Activated CD4-positive, alpha-beta T cell treated with anti-CD3 and anti-CD28 coated beads, Interleukin-2, Interleukin-4, amounts not matched to agents 100 ng/mL and 50 ng/mL, durations not matched to agents 16 hours and 8 hours (primary cell): Measurements from ENCODE around the gene ACTN1.

ENCODE experiments used
- DNase-seq: peaks from one replicate; pipeline ENCODE4 v3.0.0-alpha.2; 2020; ENCODE audit warnings: low spot score

Gene ACTN1

DNA sequence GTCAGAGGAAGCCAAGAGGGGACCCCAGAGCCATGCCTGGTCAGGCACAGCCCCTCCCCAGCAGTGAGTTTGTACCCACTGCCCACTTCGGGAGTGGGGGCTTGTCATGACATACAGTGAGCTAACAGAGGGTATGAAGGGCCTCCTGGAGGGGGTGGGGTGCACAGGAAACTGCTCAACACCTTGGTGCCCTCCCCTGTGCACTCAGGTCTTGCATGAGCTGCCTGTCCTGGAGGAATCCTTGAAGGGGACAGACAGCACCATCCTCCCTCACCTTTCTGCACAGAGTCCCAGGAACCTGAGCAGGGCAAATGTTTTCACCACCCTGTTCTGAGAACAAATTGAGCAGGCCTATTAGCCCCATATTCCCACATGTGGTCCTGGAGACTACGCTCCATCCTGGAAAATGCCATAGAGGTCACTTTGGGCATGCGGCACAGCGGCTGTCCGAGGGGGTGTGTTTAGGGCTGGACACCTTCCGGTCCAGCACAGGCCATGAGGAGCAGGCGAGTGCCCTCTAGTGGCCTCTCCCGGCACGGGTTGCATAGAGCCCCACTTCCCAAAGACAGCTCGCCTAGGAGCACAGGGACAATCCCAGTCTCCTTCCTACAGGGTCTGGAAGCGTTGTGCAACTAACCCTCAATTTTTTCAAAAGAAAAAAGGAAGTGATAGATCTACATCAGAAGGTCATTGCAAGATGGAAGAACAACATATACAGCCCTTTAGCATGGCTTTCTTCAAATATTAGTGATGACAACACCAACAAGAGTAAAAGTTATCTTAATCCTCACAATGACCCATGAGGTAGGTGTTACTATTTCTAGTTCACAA, 154.4 kb downstream of the ACTN1 start:
- no peak for DNase-seq

DNA sequence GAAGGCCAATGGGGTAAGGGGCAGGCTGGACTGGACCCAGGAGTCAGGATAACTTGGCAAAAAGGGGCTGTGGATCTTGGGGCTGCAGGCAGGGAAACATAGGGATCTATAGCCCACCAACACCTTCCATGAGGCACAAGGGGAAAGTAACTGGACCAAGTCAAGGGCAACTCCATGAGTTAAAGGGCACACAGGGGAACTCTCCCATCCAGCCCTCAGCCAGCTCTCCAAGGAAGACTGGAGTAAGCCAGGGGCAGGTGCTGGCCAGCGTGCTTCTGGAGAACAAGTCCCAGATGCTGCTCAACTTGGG, 154.9 kb downstream of the ACTN1 start:
- no peak for DNase-seq
